GM20000 (cell line): ENCODE measurements around the gene GSTA4.

Source experiments
- DNase-seq: peaks from one replicate; pipeline ENCODE4 v3.0.0; 2012; ENCODE audit warnings: low spot score
- CTCF ChIP-seq: IDR thresholded peaks from 2 replicates; pipeline ENCODE4 v1.5.1; 2012; ENCODE audit warnings: mild to moderate bottlenecking, control low read depth; ENCODE audit errors: extremely low read depth, missing control alignments

Gene GSTA4

GRCh38 chr6:52976149-52976548 lies 18.9 kb downstream of the GSTA4 start:
- no peak for TF ChIP-seq CTCF
- DNase-seq = no peak

DNA sequence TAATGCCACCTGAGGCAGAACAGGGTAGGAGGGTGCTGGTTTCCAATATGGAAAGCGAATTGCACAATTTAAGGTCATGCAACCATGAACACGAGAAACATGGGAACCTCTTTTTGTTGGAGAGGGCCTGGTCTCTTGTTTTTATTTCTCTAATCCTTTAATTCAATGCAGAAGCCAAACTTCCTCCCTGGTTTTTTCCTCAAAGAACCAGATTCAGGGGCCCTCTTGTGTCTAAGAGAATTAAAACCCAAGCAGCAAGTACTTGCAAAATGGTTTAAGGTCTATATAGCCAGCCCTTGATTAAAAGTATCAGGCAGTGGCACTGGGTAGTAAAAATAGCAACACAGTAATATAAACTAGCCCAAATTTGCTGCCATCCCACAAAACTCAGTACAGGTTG lies 19.5 kb downstream of the GSTA4 start:
- no peak for TF ChIP-seq CTCF
- DNase-seq = no peak

GRCh38 chr6:52972989-52973388 lies 22.1 kb downstream of the GSTA4 start:
- no peak for TF ChIP-seq CTCF
- no peak for DNase-seq

- TF ChIP-seq CTCF = no peak
- no peak for DNase-seq
These were observed 25.7 kb downstream of the GSTA4 start for GRCh38 chr6:52969359-52969758.

GRCh38 chr6:52966101-52966500 lies 29.0 kb downstream of the GSTA4 start:
- no peak for DNase-seq
- no peak for TF ChIP-seq CTCF

- no peak for TF ChIP-seq CTCF
- no peak for DNase-seq
These were observed 29.7 kb downstream of the GSTA4 start for GRCh38 chr6:52965380-52965779.

- no peak for TF ChIP-seq CTCF
- DNase-seq = no peak
These were observed 30.8 kb downstream of the GSTA4 start for GRCh38 chr6:52964318-52964717.
